ENCODE data around the gene SHROOM4.

Gene SHROOM4

DNA sequence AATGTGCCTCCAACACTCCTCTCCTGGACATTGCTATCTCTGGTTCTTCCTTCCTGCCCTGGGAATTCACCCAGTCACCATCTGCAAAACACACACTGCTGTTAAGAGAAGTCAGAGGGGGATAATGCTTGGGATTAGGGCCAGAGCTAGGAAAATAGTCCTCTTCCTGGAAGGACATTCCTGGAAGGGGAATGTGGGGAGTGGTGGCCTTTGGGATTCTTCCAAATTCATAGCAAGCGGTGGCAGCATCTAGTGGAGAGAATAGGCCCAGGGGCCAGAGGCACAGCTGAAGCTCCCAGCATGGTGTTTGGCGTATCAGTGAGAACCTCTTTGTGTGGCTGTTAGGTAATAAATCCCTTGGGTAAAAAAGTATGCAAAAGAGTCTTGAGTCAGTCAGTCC is 34.3 kb downstream of the SHROOM4 start:
- in situ Hi-C loops (cut with MboI; ENCODE audit: low sequenced_read_pairs) = no loop called here

- in situ Hi-C loops (cut with MboI; ENCODE audit: low sequenced_read_pairs) = no loop called here
Measured at GRCh38 chrX:50778272-50778671, 35.7 kb downstream of the SHROOM4 start.

- in situ Hi-C loops (cut with MboI; ENCODE audit: low sequenced_read_pairs) = no loop called here
Measured at GRCh38 chrX:50776248-50776647, 37.7 kb downstream of the SHROOM4 start.

GRCh38 chrX:50771382-50771781 is 42.6 kb downstream of the SHROOM4 start:
- in situ Hi-C loops (cut with MboI; ENCODE audit: low sequenced_read_pairs) = no loop called here

DNA sequence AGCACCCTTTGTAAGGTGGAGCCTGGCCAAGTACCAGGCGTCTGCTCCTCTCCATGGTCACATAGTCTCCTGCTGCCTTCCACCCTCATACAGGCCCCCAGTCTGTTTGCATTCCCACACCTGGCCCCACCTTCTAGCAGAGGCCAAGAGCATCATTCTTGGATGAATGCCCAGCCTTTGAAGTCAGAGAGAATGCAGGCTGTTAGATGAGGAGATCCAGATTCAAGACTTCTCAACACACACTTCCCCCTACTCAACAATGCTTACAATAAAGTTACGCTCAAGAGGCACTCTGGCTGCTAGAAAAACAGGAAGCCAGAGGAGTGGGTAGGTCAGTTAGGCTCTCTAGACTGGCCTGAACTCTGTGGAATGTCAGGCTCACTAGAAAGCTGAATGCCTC is 43.3 kb downstream of the SHROOM4 start:
- in situ Hi-C loops (cut with MboI; ENCODE audit: low sequenced_read_pairs) = no loop called here

GRCh38 chrX:50769389-50770063 is 44.5 kb downstream of the SHROOM4 start:
- in situ Hi-C loops (cut with MboI; ENCODE audit: low sequenced_read_pairs) = no loop called here

- in situ Hi-C loops (cut with MboI; ENCODE audit: low sequenced_read_pairs) = no loop called here
Measured at GRCh38 chrX:50768801-50769200, 45.2 kb downstream of the SHROOM4 start.

DNA sequence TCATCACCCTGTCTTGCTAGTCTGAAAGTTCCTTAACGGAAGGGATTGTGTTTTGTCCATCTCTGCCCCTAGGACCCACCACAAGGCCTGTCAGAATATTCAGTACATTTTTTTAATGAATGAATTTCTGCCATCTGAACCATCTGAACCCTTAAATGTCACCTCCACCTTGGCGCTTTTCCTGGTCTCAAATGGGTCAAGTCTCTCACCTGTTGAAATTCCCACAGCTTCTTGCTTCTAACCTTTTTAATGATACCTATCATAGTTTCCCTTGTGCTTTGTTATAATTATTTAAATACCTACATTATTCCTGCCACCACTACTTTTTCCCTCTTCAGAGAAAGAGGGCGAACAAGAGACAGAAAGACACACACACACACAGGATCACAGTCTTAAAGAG is 48.0 kb downstream of the SHROOM4 start:
- in situ Hi-C loops (cut with MboI; ENCODE audit: low sequenced_read_pairs) = no loop called here

- in situ Hi-C loops (cut with MboI; ENCODE audit: low sequenced_read_pairs) = no loop called here
Measured at GRCh38 chrX:50762578-50762977, 51.4 kb downstream of the SHROOM4 start.

- in situ Hi-C loops (cut with MboI; ENCODE audit: low sequenced_read_pairs) = no loop called here
Measured at GRCh38 chrX:50756276-50756675, 57.7 kb downstream of the SHROOM4 start.

- in situ Hi-C loops (cut with MboI; ENCODE audit: low sequenced_read_pairs) = no loop called here
Measured at GRCh38 chrX:50751091-50751490, 62.9 kb downstream of the SHROOM4 start.

- in situ Hi-C loops (cut with MboI; ENCODE audit: low sequenced_read_pairs) = no loop called here
Measured at GRCh38 chrX:50747471-50747900, 66.5 kb downstream of the SHROOM4 start.

DNA sequence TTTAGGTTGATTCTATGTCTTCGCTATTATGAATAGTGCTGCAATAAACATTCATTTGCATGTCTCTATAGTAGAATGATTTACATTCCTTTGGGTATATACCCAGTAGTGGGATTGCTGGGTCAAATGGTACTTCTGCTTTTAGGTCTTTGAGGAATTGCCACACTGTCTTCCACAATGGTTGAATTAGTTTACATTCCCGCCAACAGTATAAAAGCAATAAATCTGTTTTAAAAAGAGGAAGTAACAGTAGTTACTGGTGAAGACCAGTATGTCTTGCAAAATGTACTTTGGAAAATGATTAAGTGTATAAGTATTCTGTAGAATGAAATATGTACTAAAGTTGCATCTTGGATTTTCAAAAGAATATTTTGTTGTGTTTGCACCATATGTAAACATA is 77.3 kb downstream of the SHROOM4 start:
- in situ Hi-C loops (cut with MboI; ENCODE audit: low sequenced_read_pairs) = no loop called here

DNA sequence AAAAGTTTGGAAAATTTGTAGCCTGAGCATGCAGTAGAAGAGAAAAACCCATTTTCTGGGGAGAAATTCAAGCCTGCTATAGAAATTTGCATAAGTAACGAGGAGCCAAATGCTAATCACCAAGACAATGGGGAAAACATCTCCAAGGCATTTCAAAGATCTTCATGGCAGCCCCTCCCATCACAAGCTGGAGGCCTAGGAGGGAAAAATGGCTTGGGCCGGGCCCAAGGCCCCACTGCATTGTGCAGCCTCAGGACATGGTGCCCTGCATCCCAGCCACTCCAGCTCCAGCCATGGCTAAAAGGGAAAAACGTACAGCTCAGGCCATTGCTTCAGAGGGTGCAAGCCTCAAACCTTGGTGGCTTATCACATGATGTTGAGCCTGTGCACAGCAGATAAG is 87.7 kb downstream of the SHROOM4 start:
- in situ Hi-C loops (cut with MboI; ENCODE audit: low sequenced_read_pairs) = no loop called here

DNA sequence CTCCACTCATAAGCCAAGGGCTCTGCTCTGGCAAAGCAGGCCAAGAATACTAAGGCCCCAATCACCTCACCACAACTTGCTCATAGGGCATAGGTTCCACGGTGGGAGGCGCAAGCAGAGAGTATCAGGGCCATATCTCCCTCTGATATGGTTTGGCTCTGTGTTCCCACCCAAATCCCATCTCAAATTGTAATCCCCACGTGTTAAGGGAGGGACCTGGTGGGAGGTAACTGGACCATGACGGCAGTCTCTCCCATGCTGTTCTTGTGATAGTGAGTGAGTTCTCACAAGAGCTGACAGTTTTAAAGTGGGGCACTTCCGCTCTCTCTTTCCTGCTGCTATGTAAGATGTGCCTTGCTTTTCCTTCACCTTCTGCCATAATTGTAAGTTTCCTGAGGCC is 88.7 kb downstream of the SHROOM4 start:
- in situ Hi-C loops (cut with MboI; ENCODE audit: low sequenced_read_pairs) = no loop called here

GRCh38 chrX:50723006-50723405 is 91.0 kb downstream of the SHROOM4 start:
- in situ Hi-C loops (cut with MboI; ENCODE audit: low sequenced_read_pairs) = no loop called here

GRCh38 chrX:50721764-50722521 is 92.1 kb downstream of the SHROOM4 start:
- in situ Hi-C loops (cut with MboI; ENCODE audit: low sequenced_read_pairs) = no loop called here

DNA sequence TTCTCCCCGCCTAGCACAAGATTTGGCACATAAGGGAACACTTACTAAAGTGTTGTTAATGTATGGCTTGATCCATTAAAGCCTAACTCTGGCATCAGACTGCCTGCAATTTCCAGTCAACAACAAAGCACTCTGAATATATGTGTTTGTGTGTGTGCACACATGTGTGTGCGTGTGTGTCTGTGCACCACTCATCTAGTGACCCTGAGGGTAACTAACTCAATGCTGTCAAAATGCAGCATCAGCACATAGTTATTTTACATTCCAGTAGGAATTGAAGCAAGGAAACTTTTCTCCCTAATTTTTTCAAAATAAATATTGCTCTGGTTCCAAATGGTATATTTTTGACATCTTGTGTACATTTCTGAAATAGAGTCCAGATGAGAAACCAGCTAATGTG is 94.4 kb downstream of the SHROOM4 start:
- in situ Hi-C loops (cut with MboI; ENCODE audit: low sequenced_read_pairs) = no loop called here

DNA sequence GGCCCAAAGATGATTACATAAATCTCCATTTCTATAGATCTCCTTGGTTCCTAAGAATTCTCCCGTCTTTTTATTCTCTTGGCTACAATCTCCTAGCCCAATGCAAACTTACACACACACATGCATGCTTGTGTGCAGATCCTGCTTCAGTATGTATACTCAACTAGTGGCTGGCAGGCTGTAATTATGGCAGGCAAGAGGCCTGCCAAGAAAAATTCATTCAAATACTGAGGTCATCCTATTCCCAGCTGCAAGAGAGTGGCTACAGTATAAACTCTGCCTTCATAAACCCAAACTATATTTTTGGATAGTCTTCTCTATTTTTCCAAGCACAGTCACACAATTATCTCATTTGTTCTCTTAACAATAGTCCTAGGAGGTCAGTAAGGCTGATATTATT is 95.2 kb downstream of the SHROOM4 start:
- in situ Hi-C loops (cut with MboI; ENCODE audit: low sequenced_read_pairs) = no loop called here

GRCh38 chrX:50716706-50717105 is 97.3 kb downstream of the SHROOM4 start:
- in situ Hi-C loops (cut with MboI; ENCODE audit: low sequenced_read_pairs) = no loop called here

GRCh38 chrX:50712777-50713176 is 101.2 kb downstream of the SHROOM4 start:
- in situ Hi-C loops (cut with MboI; ENCODE audit: low sequenced_read_pairs) = no loop called here

GRCh38 chrX:50711907-50712306 is 102.1 kb downstream of the SHROOM4 start:
- in situ Hi-C loops (cut with MboI; ENCODE audit: low sequenced_read_pairs) = no loop called here

Measured in HL-60/S4 treated with phorbol 12-myristate 13-acetate at 8.2 ng/mL for 4 days and 3 days (cell line).